HG02588 (cell line): ENCODE data around the gene BMPR1B.

Source experiments
- ATAC-seq: cut with Tn5 transposase; IDR thresholded peaks from one replicate; pipeline ENCODE4 v1.9.1; 2021; ENCODE audit warnings: mild to moderate bottlenecking, moderate library complexity; ENCODE audit not compliant: unreplicated experiment

BMPR1B gene

DNA sequence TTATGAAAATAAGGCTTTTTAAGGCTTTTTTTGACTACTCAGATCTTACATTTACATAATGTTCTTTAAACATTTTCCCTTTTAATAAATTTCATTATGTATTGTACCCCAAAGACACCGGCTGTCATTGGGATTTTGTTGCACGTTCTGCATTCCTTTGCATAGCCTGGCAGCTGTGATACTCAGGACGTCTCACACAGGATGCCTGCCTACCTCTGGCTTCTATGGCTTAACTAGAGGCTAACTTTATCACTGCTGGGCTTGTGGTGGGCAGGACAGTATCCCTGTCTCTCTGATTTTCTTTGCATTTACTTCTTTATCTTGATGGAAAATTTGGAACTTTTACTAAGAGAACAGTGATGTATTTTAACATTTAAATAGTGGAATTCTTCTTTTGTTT lies 147.8 kb downstream of the BMPR1B start:
- no peak for ATAC-seq

DNA sequence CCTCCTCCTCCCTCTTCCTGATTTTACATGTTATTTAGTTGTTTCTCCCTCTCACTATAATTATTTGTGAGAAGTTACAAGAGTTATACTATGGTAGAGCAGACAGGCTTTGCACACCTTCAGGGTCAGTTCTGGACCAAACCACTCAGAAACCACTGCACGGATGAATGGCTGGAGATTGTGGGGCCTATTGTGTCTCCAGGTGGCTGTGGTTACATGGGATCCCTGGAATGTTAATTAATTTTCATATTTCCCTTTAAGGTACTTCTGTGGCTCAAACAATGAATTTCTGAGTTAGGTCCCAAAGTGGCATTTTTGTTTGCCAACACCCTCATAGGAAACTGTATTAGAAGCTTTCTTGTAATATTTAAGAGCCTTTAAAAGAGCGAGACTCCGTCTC lies 151.9 kb downstream of the BMPR1B start:
- ATAC-seq = no peak

DNA sequence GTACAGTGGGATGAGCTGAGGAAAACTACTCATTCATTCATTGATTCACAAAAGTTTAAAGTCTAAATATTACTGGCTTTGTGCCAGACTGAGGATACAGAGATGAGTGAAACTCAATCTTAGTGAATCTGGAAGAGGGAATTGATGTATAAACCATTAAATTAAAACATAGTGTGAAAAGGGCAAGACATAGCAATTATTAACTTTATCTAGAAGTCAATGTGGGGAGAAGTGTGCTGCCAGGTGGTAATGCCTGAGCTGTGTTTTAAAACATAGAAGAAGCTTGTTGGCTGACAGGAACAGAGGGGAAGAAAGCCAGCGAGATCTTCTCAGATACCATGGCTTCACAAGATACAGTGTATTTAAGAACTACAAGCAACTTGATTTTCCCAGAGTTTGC lies 153.4 kb downstream of the BMPR1B start:
- ATAC-seq = no peak

- no peak for ATAC-seq
These were observed 154.9 kb downstream of the BMPR1B start for GRCh38 chr4:94912606-94913005.

DNA sequence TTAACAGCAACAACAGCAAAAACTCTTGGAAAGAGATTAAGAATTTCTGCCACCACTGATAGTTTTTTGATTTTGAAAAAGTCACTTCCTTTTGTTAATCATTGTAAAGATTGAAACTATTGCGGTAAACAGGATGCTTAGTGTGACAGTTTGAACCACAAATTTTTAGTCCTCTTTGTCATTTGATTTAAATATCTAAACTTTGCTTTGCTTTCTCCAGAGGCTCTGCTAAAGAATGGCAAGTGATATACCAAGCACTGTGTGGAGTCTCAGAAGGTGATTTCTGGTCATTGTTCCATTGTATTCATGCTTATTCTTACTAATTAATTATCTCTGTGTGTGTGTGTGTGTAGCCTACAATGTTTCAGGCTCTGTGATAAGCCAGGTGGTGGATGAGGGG lies 155.6 kb downstream of the BMPR1B start:
- peak; percentile 70 for ATAC-seq

DNA sequence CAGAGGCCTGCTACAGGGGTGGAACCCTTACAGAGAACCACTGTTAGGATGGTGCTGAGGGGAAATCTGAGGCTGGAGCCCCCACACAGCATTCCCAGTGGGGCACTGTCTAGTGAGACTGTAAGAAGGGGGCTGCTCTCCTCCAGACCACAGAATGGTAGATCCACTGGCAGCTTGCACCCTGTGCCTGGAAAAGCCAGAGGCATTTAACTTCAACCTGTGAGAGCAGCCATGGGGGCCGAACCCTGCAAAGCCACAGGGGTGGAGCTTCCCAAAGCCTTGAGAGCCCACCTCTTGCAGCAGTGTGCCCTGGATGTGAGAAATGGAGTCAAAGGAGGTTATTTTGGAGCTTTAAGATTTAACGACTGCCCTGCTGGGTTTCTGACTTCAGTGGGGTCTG lies 159.4 kb downstream of the BMPR1B start:
- ATAC-seq = no peak

- no peak for ATAC-seq
These were observed 160.8 kb downstream of the BMPR1B start for GRCh38 chr4:94918543-94918942.

GRCh38 chr4:94920369-94920768 lies 162.6 kb downstream of the BMPR1B start:
- no peak for ATAC-seq

DNA sequence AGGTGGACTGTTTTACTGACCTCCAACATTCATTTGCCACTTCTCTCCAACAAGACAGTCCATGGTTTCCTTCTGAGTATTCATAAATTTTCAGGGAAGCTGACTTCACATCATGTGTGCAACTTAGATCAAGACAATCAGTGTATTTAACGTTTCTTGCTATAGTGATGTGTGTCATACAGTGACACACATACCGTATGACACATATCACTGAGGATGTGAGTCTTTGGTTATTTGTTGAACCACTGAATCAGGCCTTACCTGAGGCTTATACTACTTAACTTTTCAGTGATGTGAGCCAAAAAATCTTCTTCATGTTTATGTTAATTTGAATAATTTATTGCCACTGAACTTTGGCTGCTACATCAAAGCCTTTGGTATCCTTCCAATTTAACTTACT lies 166.8 kb downstream of the BMPR1B start:
- no peak for ATAC-seq

GRCh38 chr4:94925764-94926347 lies 168.1 kb downstream of the BMPR1B start:
- ATAC-seq = no peak

- ATAC-seq = no peak
These were observed 169.2 kb downstream of the BMPR1B start for GRCh38 chr4:94926936-94927335.

DNA sequence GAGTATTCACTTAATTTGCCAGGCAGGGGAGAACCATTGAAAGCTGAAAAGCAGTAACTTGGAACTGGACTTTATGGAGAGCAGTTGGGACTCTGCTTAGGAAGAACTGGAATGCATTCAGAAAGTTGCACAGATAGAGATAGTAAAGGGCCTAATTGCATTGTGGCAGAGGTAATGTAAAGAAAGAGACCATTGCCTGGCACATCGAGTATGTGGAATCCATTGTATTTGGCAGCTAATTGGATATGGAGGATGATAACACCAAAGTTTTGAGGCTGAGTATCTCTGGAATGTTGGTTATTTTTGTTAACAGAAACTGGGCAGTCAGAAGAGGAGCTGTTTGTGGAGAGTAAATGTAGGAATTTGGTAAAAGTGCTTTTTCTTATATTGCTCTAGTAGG lies 169.9 kb downstream of the BMPR1B start:
- no peak for ATAC-seq

- no peak for ATAC-seq
These were observed 171.9 kb downstream of the BMPR1B start for GRCh38 chr4:94929696-94930095.

DNA sequence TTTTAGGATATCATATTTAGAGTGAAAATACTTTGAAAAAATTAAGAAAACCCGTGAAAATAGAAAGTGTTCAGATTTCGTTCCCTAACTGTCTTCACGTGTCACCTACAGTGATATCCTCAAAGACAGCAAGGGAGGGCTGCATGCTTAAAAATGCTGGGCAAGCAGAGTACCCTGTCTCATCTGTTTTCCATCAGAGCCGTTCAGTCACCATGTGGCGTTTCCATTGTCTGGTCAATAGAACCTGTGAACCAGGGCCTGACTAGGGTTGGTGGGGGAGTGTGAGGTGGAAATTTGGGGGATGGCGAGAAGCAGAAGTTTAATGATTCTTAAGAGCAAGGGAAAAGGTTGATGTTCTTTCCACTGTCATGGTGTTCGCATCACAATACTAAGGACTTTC lies 173.9 kb downstream of the BMPR1B start:
- no peak for ATAC-seq

DNA sequence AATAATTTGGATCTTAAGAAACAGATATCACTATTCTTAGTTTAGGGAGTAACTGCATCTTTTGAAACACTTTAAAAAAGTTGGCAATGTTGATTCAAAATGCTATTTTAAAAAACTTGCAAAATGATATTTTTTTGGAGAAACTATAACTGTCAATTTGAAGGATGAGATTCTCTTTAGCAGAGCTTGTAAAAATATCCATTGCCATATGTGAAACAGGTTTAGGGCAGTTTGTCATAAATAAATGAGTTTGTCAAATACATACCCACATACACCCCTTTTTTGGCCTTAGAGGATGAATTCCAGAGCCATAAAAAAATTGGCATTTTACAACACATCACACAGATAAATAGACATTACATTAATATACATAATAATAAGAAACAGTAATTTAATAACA lies 174.6 kb downstream of the BMPR1B start:
- ATAC-seq = no peak

DNA sequence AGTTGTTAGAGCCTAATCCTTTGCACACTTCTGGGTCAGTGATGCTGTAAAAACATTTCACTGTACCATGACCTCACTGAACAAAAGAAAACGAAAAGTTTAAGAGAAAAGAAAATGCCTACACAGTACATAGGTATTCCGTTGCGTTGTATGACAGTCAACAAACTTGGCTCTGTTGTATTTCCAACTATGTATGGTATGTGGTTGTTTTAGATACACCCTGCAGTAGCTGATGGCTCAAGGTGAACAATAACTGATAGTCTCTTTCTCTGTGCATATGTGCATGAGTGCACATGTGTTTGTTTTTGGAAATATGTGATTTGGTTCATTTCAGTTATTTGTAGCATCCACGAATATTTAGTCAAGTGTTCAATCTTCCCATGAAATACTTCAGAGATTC lies 176.0 kb downstream of the BMPR1B start:
- no peak for ATAC-seq

DNA sequence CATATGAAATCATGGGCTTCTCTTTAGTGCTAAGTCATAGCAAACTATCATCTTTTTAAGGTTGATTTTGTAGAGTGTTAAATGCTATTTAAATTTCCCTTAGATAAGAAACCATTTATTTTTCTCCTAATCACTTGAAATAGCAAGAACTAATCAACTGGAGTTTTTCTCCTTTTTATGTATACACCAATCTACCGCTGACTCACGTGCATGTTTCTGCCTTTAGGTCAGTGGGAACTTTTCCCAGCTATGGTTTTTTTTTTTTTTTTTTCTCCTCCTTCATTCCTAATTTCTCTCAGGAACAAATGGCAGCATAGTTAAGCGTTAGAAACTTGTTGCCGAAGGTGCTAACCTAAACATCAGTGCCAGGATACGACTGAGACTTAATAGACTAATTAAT lies 176.4 kb downstream of the BMPR1B start:
- ATAC-seq = no peak

GRCh38 chr4:94934864-94935263 lies 177.1 kb downstream of the BMPR1B start:
- no peak for ATAC-seq

DNA sequence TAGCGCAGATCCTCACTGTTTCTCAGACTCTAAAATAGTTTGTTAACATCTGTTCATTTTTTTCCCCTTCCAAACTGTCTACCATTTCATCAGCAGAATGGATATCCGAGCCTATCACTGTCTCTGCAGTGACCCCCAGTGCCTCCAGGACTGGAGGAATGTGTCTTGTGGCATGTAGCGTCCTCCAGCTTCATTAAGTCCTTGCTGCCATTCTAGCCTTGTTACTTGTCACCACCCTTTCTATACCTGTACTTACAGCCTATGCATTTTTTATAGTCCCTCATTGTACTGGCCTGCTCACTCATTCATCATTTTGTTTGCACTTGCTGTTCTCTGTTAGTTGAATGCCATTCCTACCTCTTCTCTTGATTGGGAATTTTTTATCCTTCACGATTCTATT lies 179.1 kb downstream of the BMPR1B start:
- no peak for ATAC-seq

- ATAC-seq = no peak
These were observed 182.2 kb downstream of the BMPR1B start for GRCh38 chr4:94939791-94940519.

DNA sequence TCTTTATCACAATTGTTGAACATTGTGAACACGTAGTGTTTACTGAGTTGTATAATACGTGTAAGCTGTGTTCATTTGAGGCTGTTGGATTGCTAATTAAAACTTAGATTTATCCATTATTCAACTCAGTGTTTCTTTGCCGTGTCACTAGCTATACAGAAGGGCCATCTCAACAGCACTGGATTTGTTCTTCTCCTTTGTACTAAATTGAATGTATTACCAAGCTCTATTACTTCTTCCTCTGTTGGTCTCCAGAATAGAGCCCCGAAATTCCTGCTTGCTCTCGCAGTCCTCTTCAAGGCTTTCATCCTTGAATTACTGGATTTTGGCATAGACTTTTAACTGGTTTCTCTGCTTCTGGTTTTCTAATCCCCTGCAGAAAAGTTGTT lies 182.8 kb downstream of the BMPR1B start:
- ATAC-seq = no peak

DNA sequence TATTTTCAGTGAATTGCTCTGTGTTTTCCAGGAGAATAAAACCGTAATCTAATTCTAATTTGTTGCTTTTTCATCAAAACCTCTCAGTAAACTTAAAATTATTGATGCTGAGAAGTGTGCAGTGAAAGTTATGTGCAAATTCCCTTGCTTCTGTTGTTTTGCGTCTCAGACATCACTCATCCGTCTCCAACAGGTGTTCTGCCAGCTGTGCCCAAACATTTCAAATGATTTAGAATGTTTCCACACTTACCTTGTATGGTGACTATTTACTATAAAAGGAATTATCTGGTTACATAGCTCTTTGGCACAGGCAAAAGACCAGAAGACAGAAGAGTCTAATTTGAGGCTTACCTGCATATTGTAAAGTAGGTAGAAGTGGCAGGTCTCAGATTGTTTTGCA lies 184.0 kb downstream of the BMPR1B start:
- ATAC-seq = no peak

GRCh38 chr4:94944726-94945125 lies 187.0 kb downstream of the BMPR1B start:
- no peak for ATAC-seq
